ENCODE results near the gene PARD3B.

- TF ChIP-seq CTCF (IDR thresholded peaks at IDR 0.05) (no peak), POLR2A (IDR thresholded peaks at IDR 0.05) (no peak)
Observed at GRCh38 chr2:205086662-205087061, 541.4 kb downstream of the PARD3B start.

All from transverse colon (tissue), 3 donors.